OCI-M2 (cell line): ENCODE measurements around the gene WNT6.
A peak's percentile ranks its signal among the peaks of the same experiment; 100 is the strongest.

Experiments
- DNase-seq: peaks from one replicate; lab custom pipeline; 2025; ENCODE audit not compliant: unreplicated experiment; lab: John Stamatoyannopoulos, UW

The WNT6 gene

DNA sequence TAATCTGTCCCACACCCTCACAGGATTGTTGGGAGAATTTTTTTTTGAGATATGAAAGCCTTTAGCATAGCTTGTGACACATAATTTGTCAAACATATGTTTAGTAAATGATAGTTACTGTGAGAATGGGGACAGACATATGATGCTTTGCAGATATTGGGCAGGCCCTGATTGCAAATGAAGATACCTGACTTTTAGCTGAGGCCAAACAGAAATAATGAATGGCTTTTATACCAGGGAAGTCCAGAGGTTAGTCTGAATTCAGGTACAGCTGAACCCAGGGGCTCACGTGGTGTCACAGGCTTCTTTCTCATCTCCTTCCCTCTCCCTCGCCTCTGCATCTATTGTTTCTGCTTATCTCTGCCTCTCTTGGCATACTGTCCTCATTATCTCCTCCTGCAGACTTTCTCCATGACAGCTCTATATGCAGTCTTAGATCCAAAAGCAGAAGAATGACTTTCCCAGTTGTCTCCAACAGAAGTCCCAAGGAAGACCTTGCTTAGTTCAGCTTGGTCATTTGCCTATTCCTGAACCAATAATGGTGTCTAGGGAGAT, 16.2 kb downstream of the WNT6 start:
- DNase-seq, result peak; percentile 14

- DNase-seq, result peak; percentile 32
Observed at GRCh38 chr2:218876562-218877219, 17.1 kb downstream of the WNT6 start.

GRCh38 chr2:218877331-218877730, 17.7 kb downstream of the WNT6 start:
- DNase-seq, result no peak

- no peak for DNase-seq
Observed at GRCh38 chr2:218877891-218878290, 18.3 kb downstream of the WNT6 start.

DNA sequence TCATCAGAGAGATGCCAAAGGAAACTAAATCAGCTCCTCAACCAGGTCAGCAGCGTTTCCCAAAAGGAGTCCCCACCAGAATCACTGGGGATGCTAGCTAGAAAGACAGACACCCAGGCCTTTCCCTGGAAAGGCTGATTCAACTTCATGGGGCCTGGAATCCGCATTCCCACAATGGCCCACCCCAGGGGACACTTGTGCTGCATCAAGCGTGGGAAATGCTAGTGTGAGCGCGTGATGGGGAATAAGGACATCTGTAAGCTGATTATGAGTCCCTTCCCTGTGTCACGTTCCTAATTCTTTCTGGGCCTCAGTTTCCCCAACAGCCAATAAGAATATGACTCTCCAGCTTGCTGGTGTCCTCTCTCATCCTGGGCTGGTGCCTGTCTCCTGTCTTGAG, 18.9 kb downstream of the WNT6 start:
- no peak for DNase-seq

DNA sequence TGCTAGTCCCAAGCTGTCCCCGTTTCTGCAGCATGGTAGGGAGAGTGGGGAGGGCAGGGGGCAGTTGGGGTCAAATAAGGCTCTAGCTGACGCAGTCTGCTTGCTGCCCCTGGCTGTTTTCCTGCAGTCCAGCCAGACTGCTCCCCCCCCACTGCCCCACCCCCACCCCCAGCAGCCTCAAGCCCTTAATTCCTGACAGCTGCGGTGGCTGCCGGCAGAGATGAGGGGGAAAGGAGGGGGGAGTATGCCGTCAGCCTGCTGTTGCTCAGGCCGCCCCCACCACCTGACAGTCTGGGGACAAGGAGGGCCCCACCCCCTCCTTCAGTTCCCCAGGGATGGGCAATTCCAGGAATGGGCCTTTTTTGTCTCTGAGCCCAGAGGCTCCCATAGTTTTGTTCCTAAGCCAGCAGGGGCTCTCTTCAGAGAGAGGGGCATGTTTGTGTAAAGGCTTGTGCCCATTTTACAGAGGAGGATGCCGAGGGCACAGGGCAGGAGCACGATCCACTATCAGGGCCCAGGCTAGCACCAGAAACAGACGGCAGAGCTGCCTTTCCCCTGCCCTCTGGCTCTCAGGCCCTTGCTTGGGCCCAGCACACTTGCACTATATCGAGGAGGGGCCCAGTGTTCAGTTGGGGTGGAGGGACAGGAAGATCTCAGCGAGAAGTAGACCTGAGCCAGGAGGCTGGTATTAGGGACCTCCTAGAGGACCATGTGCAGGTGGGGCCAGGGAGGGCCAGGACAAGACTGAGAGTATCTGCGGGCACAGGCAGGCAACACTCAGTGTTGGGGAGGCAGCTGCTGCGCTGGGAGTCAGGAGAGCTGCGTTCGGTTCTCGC, 19.5 kb downstream of the WNT6 start:
- DNase-seq, result no peak

GRCh38 chr2:218879776-218880101, 20.1 kb downstream of the WNT6 start:
- no peak for DNase-seq

- no peak for DNase-seq
Observed at GRCh38 chr2:218880102-218880858, 20.7 kb downstream of the WNT6 start, which contains the start of gene WNT10A. Gene WNT10A (plus strand): TSS chr2:218880852. CDS start chr2:218880996, 144 bp downstream.

DNA sequence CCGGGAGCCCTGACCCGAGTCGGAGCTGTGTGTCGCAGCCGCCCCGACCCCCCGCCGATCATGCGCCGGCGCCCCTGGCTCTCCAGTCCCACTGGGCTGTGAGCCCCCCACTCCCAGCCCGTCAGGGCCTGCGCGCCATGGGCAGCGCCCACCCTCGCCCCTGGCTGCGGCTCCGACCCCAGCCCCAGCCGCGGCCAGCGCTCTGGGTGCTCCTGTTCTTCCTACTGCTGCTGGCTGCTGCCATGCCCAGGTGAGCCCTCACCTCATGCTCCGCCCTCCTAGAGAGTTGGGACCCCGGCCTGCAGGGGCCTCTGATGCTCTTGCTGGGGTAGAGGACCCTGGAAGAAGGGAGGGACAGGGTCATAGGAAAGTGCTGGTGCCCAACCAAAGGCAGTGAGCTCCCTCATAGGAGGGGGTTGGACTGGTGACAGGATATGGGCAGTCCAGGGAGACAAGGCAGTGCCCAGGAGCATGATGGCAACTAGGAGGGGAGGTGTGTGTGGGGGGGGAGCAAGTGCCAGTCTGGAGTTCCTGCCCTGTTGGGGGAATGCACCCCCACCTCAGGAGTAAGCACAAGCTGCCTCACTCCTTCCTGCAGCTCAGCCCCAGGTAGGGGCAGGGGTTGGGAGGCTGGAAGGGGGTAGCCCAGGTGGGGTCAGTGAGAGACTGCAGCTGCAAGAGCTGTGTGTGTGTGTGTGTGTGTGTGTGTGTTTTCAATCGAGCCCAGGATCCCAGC, 21.4 kb downstream of the WNT6 start:
- no peak for DNase-seq

DNA sequence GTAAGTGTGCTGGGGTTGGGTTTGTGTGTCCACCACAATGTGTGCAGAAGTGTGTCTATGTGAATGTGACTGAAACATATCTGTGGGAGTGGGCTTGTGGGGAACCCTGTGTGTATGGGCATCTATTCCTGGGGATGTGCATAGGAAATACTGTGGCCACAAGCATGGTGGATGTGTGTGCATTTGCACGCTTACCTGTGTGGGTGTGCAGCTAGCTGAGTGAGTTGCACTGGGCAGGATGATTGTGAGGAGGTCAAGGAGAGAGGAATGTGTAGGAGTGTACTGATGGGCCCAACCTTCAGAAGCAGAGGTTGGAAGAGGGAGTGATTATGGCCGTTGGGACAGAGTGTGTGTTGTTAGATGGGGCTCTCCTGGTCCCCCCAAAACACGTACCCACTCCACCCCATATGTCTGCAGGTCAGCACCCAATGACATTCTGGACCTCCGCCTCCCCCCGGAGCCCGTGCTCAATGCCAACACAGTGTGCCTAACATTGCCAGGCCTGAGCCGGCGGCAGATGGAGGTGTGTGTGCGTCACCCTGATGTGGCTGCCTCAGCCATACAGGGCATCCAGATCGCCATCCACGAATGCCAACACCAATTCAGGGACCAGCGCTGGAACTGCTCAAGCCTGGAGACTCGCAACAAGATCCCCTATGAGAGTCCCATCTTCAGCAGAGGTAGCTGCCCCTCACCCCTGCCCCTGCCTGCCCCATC, 22.3 kb downstream of the WNT6 start:
- no peak for DNase-seq

DNA sequence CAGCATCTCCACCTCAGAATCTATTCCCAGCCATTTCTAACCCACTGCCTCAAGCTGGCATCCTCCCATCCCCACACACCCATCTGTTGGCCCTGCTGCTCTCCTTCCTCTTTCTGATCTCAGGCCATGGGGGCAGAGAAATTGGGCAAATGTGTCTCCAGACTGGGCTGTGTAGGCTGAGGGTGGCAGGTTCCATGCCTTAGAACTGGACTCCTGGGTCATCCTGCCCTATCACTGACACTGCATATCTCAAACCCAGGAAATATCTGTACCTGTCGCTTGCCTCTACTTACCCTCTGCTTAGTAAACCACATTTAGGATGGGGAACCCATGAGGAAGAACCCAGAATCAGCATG, 22.8 kb downstream of the WNT6 start:
- no peak for DNase-seq

DNA sequence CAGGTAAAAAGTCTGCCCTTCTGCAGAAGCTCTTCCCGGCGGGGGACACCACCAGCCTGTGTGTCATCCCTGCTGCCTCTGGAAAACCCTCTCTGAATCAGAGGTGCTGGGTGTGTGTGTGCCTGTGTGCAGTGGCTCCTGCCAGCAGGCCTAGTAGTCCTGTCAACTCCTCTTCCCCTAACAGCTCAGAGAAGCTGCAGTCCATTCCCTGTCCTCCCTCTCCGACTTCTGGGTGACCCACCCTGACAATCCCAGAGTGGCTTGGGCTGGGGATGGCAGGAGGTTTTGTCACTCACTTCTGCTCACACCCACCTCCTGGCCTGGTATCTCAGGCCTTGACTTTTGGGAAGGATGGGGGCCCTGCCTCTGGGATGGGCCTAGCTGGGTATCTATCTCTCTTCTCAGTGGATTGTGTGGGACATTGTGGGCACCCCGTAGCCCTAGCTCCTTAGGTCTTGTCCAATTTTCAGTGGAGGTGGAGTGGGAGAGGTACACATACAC, 23.3 kb downstream of the WNT6 start:
- no peak for DNase-seq

GRCh38 chr2:218883491-218884490, 24.2 kb downstream of the WNT6 start:
- no peak for DNase-seq

- DNase-seq, result no peak
Observed at GRCh38 chr2:218884519-218884918, 24.9 kb downstream of the WNT6 start.

DNA sequence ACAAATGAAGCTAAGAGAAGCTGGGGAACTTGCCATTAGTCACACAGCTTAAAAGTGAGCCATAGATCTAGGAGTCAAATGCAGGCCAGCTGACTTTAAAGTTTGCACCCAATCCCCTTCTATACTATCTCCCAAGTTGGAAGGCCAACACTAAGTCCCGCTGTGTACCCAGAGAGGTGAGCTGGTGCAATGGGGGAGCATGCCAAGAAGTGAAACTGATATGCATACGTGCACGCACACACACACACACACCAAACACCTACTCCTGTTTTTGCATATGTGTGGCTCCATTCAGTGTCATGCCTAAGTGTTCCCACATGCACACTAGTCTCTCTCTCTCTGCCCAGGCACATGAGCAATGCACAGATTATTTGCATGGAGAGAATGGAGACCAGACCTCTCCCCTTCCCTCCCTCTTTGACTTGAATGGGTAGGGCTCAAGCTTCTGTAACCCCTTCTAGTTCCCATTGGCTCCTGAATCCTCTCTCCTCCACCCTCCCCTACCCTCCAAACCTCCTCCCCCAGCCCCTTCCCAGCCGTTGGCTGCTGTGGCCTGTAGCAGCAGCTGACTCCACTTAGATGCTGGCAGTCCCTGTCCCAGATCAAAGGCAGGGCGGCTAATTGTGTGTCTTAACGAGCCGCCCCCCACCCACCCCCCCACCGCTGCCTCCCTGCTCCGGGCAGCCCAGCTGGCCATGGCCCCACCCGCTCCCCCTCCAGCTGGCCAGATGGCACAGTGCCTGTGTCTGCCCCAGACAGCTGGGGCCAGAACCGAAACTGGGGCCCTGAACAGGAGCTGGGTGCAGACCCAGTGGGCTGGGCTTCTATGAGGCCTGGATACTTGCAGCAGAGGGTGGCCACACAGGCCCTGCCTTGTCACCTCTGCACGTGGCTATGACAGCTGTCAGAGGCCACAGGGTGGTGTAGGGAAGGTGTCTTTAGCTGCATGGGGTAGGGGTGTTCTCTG, 26.7 kb downstream of the WNT6 start:
- DNase-seq, result no peak

DNA sequence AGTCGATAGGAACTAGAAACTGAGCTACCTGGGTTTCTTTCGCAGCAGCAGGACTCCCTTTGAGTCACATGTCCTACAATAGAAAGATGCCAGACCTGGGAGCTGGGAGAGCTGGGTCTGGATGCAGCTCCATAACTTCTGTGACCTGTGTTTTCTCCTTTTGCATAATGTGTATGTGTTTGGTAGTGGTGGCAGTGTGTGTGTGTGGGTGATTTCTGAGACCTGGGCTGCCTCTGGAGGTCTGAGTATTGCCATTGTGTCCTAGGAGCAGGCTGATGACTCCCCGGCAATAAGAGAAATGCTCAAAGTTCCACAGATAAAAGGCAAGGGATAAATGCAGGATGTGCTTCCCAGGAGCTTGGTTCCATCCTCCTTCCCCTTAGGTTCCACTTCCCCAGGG, 27.5 kb downstream of the WNT6 start:
- no peak for DNase-seq

DNA sequence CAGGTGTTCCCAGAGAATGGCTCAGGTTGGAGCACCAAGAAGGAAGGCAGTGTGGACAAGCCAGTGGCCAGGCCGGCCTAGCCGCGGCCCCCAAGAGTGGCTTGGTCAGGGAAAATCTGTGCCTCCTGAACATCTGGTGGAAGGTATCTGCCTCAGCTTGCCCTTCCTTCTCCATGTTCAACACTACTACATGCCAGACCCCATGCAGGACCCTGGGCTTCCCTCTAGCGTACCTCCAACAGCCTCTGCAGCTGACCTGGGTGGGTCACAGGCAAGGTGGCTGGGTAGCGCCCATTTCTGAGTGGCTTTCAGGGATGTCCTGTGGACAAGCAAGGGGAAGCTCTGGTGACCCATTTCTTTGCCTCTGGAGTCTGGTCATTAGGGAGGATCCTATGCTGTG, 28.7 kb downstream of the WNT6 start:
- no peak for DNase-seq

DNA sequence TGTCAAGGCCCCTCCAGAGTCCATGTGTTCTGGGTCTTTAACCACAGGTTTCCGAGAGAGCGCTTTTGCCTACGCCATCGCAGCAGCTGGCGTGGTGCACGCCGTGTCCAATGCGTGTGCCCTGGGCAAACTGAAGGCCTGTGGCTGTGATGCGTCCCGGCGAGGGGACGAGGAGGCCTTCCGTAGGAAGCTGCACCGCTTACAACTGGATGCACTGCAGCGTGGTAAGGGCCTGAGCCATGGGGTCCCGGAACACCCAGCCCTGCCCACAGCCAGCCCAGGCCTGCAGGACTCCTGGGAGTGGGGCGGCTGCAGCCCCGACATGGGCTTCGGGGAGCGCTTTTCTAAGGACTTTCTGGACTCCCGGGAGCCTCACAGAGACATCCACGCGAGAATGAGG, 30.3 kb downstream of the WNT6 start:
- DNase-seq, result no peak
